Thoracic aorta (tissue), 2 donors: ENCODE measurements around the gene PHOX2A. TPM values are rescaled to one million over a fixed set of nuclear protein-coding genes. Genes with fewer than 3 reads are reported as not detected.

Experiments
- ATAC-seq: fragments of 150-250 bp; one replicate; pipeline ENCODE4 v1.8.0; 2017; ENCODE audit warnings: low read depth; ENCODE audit not compliant: insufficient number of reproducible peaks, low FRiP score
- DNase-seq: peaks from one replicate; pipeline ENCODE4 v3.0.0-alpha.2; 2020; ENCODE audit warnings: low spot score
- H3K27ac ChIP-seq, 2 donors: fragments of 200-600 bp; sonication (generic); 1 replicate in 1 of 2; 2 replicates in 1 of 2; pipeline ENCODE4 v1.5.1; 2016; ENCODE audit warnings: mild to moderate bottlenecking in 2 of 2, moderate library complexity in 2 of 2
- H3K27me3 ChIP-seq: fragments of 200-600 bp; sonication (generic); replicated peaks from 2 replicates; pipeline ENCODE4 v1.6.0; 2016; ENCODE audit warnings: mild to moderate bottlenecking; ENCODE audit not compliant: insufficient read depth
- H3K36me3 ChIP-seq: fragments of 200-600 bp; sonication (generic); one replicate; pipeline ENCODE4 v1.5.1; 2016
- H3K4me1 ChIP-seq, 2 donors: fragments of 200-600 bp; sonication (generic); 1 replicate in 1 of 2; 2 replicates in 1 of 2; pipeline versions ENCODE4 v1.5.1 to v1.6.0; 2016; ENCODE audit warnings: low read depth in 2 of 2, mild to moderate bottlenecking in 1 of 2; ENCODE audit not compliant: control insufficient read depth in 1 of 2
- H3K4me3 ChIP-seq: fragments of 200-600 bp; sonication (generic); 2 replicates; pipeline ENCODE4 v1.5.1; 2016; ENCODE audit warnings: mild to moderate bottlenecking
- H3K9me3 ChIP-seq: fragments of 200-600 bp; sonication (generic); 2 replicates; pipeline ENCODE4 v1.5.1; 2016
- total RNA-seq, 2 donors: library from RNA; depleted of rRNA; stranded (reverse); fragments of >200 nt; gene quantifications; one replicate each; pipeline versions ENCODE4 v1.1.0 to v1.2.3, GENCODE V29; 2016
- TF ChIP-seq, protein P1 (sequence below): fragments of 200-600 bp; sonication (generic); IDR thresholded peaks from one replicate; pipeline ENCODE4 v1.5.1; 2019; ENCODE audit warnings: antibody characterized with exemption

Gene PHOX2A
- total RNA-seq, 2 donors from 2014 or later, result not detected

- ATAC-seq, result no peak
- Histone ChIP-seq H3K4me3 (no peak overlapping the region), H3K9me3 (no peaks in the 10 kb centered on the region), H3K36me3 (no peaks in the 10 kb centered on the region), H3K4me1 (no peaks in the 10 kb centered on the region), H3K27me3 (no peaks in the 10 kb centered on the region), H3K27ac (no peak overlapping the region)
- DNase-seq, result no peak
- TF ChIP-seq, protein P1, sequence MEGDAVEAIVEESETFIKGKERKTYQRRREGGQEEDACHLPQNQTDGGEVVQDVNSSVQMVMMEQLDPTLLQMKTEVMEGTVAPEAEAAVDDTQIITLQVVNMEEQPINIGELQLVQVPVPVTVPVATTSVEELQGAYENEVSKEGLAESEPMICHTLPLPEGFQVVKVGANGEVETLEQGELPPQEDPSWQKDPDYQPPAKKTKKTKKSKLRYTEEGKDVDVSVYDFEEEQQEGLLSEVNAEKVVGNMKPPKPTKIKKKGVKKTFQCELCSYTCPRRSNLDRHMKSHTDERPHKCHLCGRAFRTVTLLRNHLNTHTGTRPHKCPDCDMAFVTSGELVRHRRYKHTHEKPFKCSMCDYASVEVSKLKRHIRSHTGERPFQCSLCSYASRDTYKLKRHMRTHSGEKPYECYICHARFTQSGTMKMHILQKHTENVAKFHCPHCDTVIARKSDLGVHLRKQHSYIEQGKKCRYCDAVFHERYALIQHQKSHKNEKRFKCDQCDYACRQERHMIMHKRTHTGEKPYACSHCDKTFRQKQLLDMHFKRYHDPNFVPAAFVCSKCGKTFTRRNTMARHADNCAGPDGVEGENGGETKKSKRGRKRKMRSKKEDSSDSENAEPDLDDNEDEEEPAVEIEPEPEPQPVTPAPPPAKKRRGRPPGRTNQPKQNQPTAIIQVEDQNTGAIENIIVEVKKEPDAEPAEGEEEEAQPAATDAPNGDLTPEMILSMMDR, result no peak
Measured at GRCh38 chr11:72280726-72281315, 36.8 kb upstream of the PHOX2A start.

GRCh38 chr11:72280037-72280436 is 36.1 kb upstream of the PHOX2A start:
- no peaks in the 10 kb centered on the region for H3K9me3 ChIP-seq
- TF ChIP-seq, protein P1, result no peak
- H3K36me3 ChIP-seq, result no peaks in the 10 kb centered on the region
- H3K4me3 ChIP-seq, result no peak overlapping the region
- no peak overlapping the region for H3K27ac ChIP-seq
- no peaks in the 10 kb centered on the region for H3K4me1 ChIP-seq
- no peaks in the 10 kb centered on the region for H3K27me3 ChIP-seq
- DNase-seq (no peak), ATAC-seq (no peak)

- no peaks in the 10 kb centered on the region for H3K36me3 ChIP-seq
- ATAC-seq, result no peak
- TF ChIP-seq, protein P1, result no peak
- no peaks in the 10 kb centered on the region for H3K4me1 ChIP-seq
- DNase-seq, result no peak
- no peaks in the 10 kb centered on the region for H3K9me3 ChIP-seq
- no peak overlapping the region for H3K27ac ChIP-seq
- no peak overlapping the region for H3K4me3 ChIP-seq
- no peaks in the 10 kb centered on the region for H3K27me3 ChIP-seq
Measured at GRCh38 chr11:72278905-72279304, 34.9 kb upstream of the PHOX2A start.

- no peak for ATAC-seq
- DNase-seq, result no peak
Measured at GRCh38 chr11:72274435-72274834, 30.5 kb upstream of the PHOX2A start.

DNA sequence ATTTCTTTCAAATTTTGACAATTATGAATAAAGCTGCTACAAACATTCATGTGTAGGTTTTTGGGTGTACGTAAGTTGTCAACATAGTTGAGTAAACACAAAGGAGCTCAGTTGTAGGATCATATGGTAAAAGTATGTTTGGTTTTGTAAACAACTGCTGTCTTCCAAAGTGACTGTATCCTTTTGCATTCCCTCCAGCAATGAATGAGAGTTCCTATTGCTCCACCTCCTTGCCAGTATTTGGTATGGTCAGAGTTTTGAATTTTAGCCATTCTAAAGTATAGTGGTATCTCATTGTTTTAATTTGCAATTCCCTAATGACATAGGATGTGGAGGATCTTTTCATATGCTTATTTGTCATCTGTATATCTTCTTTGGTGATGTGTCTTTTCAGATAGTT is 28.0 kb upstream of the PHOX2A start:
- Histone ChIP-seq H3K4me3 (no peak overlapping the region), H3K9me3 (no peaks in the 10 kb centered on the region), H3K27me3 (no peaks in the 10 kb centered on the region), H3K27ac (no peak overlapping the region), H3K4me1 (no peaks in the 10 kb centered on the region), H3K36me3 (no peaks in the 10 kb centered on the region)
- no peak for ATAC-seq
- DNase-seq, result no peak
- TF ChIP-seq, protein P1, result no peak

More at GRCh38 chr11:72274435-72274834, 30.5 kb upstream of the PHOX2A start:
- TF ChIP-seq, protein P1, result no peak
- Histone ChIP-seq H3K36me3 (no peaks in the 10 kb centered on the region), H3K4me1 (no peaks in the 10 kb centered on the region), H3K27ac (no peak overlapping the region), H3K4me3 (no peak overlapping the region), H3K9me3 (no peaks in the 10 kb centered on the region), H3K27me3 (no peaks in the 10 kb centered on the region)
